ENCODE measurements around the gene TMEM213. TPM values are rescaled to one million over a fixed set of nuclear protein-coding genes. Genes with fewer than 3 reads are reported as not detected.

TMEM213 gene
- total RNA-seq, 1 donor from 2014 or later: not detected

GRCh38 chr7:138887085-138887710 is 89.4 kb downstream of the TMEM213 start:
- no peak for DNase-seq (ENCODE audit: low spot score)
- intact Hi-C loops (cut with DNase I): loop anchor here (10.0 kb wide), 1 partner anchor 98 kb away; the partner anchor contains the start of gene KIAA1549
- no peak for ATAC-seq

Other genes with a start within 250 kb of the TMEM213 start
- not detected for gene SVOPL, start 96.6 kb upstream of the TMEM213 start, total RNA-seq
- not detected for gene ATP6V0A4, start 202 bp downstream of the TMEM213 start, total RNA-seq
- 5.2 TPM for gene KIAA1549, start 183.4 kb downstream of the TMEM213 start, total RNA-seq
- 19.7 TPM for gene ZC3HAV1L, start 238.0 kb downstream of the TMEM213 start, total RNA-seq